IPS-NIHi11 (cell line): ENCODE measurements around the gene PSMD13.
"Not testable (repeated sequence)": the region's sequence is repeated elsewhere in the genome, so short reads cannot be mapped to it uniquely, and the experiment has no call there.

Experiments used
- DNase-seq: peaks from one replicate; pipeline ENCODE4 v3.0.0; 2012; ENCODE audit warnings: mixed read lengths, low spot score

Gene PSMD13

DNA sequence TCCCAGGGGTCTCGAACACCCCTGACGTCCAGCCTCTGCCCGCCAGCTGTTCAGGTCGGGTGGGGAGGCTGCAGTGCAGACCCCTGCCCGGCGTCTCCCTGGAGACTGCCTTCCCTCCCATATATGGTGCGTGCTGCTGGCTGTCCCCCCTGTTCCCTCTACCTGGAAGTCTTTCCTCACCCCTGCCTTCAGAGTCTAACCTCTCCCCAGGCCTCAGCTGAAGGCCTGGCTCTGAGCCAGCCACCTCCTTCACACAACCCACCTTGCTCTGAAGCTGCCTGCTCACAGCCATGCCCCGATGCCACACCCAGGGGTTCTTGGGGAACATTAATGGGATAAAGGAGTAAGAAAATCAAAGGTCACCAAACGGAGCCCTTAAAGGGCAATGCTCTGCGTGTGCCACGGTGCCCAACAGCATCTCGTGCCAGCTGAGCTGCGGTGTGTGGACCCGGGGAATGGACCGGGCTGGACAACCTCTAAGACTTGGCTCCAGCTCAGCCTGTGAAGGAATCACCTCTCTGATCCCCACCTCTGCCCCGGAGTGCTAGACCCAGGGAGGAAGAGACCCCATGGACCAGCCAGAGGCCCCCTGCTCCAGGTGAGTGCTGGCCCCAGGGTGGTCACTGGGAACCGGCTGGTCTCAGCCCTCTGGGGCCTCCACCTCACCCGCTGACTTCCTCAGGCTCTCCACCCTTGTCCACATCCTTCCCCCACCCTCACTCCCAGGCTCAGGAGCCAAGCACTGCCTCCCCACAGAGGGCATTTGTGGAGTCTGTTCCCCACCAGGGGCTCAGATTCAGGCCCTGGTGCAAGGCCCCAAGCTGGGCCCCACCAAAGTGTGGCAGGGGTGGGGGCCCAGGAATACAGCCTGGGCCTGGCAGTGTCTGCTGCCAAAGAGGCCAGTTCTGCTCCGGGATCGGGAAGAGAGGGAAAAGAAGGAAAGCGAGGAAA, 41.5 kb downstream of the PSMD13 start, which contains the start of gene NLRP6:
NLRP6 (plus strand) TSS at position 407 of the 951 bp plus-strand sequence; CDS start at position 570, 163 bp downstream.
- DNase-seq, result no peak

DNA sequence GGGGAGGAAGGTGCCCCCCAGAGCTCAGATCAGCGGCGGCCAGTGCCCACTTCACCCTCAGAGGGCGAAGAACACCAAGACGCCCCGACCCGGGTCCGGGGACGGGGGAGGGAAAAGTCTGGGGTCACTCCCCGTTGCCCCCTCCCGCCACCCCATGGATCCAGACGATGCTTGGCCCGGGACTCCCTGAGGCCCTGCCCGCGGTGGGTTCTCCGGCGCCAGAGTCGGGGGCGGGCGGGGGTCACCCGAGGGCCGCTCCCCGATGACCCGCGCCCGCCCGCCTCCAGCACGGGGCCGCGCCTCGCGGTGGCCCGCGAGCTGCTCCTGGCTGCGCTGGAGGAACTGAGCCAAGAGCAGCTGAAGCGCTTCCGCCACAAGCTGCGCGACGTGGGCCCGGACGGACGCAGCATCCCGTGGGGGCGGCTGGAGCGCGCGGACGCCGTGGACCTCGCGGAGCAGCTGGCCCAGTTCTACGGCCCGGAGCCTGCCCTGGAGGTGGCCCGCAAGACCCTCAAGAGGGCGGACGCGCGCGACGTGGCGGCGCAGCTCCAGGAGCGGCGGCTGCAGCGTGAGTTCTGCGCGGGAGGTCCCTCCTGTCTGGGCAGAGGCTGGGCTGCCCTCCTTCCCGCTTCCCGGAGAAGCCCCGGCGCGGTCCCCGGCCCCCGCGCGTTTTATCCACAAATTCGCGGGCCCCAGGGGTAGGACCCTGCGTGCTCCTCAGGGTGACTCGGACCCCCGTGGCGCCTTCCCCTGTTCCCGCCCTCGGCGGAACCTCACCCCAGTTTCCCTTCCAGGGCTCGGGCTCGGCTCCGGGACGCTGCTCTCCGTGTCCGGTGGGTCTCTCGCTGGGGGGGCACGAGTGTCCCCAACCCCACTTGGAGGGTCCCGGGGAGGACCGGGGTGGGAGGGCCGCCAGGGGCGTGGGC, 42.5 kb downstream of the PSMD13 start:
- DNase-seq, result no peak

DNA sequence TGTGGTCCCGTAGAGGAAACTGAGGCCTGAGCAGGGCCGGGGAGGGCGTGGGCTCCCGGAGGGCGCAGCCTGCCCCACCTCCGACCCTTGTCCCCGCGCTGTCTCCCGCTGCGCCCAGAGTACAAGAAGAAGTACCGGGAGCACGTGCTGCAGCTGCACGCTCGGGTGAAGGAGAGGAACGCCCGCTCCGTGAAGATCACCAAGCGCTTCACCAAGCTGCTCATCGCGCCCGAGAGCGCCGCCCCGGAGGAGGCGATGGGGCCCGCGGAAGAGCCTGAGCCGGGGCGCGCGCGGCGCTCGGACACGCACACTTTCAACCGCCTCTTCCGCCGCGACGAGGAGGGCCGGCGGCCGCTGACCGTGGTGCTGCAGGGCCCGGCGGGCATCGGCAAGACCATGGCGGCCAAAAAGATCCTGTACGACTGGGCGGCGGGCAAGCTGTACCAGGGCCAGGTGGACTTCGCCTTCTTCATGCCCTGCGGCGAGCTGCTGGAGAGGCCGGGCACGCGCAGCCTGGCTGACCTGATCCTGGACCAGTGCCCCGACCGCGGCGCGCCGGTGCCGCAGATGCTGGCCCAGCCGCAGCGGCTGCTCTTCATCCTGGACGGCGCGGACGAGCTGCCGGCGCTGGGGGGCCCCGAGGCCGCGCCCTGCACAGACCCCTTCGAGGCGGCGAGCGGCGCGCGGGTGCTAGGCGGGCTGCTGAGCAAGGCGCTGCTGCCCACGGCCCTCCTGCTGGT, 43.4 kb downstream of the PSMD13 start:
- DNase-seq, result peak; percentile 85

DNA sequence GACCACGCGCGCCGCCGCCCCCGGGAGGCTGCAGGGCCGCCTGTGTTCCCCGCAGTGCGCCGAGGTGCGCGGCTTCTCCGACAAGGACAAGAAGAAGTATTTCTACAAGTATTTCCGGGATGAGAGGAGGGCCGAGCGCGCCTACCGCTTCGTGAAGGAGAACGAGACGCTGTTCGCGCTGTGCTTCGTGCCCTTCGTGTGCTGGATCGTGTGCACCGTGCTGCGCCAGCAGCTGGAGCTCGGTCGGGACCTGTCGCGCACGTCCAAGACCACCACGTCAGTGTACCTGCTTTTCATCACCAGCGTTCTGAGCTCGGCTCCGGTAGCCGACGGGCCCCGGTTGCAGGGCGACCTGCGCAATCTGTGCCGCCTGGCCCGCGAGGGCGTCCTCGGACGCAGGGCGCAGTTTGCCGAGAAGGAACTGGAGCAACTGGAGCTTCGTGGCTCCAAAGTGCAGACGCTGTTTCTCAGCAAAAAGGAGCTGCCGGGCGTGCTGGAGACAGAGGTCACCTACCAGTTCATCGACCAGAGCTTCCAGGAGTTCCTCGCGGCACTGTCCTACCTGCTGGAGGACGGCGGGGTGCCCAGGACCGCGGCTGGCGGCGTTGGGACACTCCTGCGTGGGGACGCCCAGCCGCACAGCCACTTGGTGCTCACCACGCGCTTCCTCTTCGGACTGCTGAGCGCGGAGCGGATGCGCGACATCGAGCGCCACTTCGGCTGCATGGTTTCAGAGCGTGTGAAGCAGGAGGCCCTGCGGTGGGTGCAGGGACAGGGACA, 44.1 kb downstream of the PSMD13 start:
- no peak for DNase-seq

DNA sequence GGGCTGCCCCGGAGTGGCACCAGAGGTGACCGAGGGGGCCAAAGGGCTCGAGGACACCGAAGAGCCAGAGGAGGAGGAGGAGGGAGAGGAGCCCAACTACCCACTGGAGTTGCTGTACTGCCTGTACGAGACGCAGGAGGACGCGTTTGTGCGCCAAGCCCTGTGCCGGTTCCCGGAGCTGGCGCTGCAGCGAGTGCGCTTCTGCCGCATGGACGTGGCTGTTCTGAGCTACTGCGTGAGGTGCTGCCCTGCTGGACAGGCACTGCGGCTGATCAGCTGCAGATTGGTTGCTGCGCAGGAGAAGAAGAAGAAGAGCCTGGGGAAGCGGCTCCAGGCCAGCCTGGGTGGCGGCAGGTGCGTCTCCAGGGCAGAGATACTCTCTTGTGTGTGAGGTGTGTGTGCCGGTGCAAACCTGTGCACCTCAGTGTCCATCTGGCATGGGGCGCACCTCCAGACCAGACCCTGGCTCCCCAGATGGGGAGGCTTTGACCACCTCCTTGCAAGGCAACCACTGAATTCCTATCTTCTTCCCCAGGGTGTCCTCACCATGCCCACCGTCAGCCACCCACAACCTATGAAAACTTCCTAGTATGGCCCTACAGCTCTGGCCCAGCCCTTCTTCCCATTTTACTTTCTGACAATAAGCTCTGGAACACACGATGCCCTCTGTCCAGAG, 44.8 kb downstream of the PSMD13 start:
- DNase-seq, result no peak

DNA sequence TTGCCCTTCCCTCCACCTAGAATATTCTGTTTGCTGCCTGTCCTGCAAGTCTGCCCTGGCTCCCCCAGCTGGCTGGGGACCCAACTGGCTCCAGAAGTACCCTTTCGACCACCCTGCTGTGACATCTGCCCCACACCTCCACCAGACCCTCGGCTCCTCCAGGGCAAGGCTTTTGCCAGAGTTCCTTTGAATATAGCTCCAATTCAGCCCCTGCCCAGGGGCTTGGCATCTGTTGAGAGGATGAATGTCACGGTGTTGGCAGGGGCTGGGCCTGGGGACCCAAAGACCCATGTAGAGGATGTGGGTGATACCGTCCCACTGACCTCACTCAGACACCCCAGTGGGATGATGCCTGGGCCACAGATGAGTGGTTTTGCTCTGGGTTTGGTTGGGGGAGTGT, 45.4 kb downstream of the PSMD13 start:
- DNase-seq, result no peak

DNA sequence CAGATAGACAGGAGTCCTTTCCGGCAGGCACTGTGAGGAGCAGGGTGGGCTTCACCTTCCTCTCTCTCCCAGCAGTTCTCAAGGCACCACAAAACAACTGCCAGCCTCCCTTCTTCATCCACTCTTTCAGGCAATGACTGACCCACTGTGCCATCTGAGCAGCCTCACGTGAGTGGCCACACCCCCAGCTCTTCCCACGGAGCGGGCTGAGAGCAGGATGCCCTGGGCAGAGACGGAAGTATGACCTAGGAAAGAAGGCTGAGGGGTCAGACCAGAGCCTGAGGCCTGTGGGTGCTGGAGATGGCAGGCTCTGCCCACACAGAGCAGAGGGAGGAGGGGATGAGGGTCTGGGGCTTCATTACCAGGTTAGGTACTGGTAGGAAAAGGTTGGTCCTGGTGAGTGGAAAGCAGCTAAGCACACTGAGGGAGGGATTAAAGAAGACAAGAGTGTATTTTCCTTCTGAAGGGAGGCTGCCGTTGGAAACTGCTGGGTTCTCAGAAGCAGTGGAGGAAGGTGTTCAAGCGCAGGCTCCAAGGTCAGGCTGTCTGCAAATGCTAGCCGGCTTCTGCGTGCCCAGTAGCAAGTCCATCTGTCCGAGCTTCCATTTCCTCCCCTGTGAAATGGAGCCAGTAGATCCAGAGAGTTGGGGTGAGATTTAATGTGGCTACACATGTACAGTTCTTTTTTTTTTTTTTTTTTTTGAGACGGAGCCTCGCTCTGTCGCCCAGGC, 46.0 kb downstream of the PSMD13 start:
- no peak for DNase-seq

DNA sequence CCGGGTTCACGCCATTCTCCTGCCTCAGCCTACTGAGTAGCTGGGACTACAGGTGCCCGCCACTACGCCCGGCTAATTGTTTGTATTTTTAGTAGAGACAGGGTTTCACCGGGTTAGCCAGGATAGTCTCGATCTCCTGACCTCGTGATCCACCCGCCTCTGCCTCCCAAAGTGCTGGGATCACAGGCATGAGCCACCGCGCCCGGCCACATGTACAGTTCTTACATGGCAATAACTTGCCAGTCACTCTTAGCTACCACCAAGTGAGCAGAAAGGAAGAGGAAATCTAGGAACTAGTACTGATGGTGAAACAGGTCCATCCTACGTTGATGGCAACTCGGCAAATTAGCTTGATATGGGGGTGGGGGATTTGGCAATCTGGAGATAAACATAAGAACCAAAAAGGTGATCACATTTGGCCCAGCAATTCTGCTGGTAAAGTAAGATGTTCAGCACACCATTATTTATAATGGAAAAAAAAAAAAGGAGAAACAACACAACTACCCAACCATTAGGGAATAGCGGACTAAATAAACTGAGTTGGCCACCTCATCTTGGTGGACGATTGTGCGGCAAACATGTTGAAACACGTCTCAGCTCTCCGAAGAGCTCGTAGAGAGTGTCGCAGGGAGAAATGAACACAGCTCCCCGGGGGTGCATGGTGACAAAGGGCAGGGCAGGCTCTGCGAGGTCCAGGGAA, 46.8 kb downstream of the PSMD13 start:
- no peak for DNase-seq

DNA sequence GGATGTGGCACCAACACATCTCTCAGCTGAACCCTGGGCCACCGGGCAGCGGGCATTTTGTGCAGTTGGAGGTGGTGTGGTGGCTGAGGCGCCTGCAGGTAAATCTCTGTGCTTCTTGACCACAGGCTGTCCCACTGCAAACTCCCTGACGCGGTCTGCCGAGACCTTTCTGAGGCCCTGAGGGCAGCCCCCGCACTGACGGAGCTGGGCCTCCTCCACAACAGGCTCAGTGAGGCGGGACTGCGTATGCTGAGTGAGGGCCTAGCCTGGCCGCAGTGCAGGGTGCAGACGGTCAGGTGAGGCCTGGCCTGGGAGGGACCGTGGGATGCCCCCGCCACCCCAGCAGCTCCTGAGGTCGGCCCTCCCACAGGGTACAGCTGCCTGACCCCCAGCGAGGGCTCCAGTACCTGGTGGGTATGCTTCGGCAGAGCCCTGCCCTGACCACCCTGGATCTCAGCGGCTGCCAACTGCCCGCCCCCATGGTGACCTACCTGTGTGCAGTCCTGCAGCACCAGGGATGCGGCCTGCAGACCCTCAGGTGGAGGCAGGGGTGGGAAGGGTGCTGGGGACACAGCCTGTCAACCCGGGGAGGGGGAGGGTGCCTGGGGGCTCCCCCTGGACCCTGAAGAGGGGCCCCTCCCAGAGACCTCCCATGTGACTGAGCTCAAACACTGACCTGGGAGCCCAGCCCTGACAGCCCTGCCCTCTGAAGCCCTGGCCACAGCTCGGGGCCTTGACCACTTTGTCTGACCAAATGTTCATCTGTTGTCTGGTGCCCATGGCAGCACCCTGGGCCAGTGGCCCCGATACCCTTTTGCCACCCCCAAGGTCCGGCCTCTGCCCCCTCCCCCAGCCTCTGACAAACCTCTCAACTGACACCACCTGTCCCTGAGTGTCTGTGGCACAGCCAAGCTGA, 47.6 kb downstream of the PSMD13 start:
- no peak for DNase-seq

DNA sequence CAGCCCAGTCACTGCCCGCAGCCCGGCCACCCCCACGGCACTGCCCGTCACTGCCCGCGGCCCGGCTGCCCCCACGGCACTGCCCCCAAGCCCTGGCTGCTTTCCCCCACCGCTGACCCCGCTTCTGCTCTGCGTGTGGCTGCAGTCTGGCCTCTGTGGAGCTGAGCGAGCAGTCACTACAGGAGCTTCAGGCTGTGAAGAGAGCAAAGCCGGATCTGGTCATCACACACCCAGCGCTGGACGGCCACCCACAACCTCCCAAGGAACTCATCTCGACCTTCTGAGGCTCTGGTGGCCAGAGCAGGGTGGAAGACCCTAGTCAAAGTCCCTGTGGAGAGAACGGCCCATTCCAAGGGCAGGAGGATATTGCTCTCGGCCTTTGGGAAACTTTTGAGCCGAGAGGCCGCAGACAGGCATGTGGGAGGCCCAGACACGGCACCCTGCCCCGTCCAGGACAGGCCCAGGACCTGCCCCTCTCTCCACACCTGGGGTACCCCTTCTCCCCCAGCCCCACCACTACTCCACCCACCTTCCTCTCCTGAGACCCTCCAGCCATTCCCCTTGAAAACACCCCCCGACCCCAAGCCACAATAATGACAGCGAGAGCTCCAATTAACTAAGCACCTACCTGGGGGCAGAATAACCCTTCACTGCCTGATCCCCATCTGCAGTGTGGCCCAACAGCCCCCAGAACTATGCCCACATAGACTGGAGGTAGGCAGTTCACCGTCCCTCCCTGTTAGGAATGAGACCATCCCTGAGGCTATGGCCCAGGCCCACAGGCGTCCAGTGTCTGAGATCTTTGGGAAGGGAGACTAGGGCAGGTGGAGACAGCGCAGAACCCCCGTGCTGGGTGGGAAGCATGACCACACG, 48.5 kb downstream of the PSMD13 start:
- no peak for DNase-seq

DNA sequence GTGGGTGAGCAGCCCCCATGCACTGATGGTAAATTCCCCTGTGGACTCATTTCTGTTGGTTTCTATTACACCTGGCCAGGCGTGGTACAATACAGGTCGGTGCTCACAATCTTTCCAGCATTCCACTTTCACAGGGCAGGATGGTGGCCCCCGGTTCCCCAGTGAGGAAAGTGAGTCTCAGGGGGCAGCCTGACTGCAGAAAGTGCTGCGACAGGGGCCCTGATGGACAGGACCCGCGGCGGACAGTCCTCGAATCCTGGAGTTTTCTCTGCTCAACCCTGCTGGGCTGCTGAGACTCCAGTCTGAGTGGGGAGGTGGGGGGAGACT, 49.1 kb downstream of the PSMD13 start:
- DNase-seq, result no peak

DNA sequence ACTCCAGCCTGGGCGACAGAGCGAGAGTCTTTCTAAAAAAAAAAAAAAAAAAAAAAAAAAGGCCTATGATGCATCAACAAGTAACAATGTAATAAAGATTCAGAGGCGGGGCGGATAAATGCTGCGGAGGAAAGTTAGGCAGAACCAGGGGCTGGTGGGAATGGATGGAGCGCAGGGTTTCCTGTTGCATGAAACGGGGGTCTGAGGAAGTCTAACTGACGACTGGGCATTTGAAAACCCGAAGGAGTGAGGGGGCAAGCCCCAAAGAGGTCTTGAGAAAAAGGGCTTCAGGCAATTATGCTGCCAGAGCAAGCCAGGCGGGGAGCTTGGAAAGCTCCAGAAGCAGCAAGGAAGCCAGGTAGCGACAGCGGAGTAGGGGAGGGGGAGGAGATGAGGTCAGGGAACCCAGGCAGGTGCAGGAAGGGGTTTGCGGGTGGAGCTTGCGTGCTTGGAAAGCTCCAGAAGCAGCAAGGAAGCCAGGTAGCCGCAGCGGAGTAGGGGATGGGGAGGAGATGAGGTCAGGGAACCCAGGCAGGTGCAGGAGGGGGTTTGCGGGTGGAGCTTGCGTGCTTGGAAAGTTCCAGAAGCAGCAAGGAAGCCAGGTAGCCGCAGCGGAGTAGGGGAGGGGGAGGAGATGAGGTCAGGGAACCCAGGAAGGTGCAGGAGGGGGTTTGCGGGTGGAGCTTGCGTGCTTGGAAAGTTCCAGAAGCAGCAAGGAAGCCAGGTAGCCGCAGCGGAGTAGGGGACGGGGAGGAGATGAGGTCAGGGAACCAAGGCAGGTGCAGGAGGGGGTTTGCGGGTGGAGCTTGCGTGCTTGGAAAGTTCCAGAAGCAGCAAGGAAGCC, 50.4 kb downstream of the PSMD13 start:
- not testable (repeated sequence) for DNase-seq

DNA sequence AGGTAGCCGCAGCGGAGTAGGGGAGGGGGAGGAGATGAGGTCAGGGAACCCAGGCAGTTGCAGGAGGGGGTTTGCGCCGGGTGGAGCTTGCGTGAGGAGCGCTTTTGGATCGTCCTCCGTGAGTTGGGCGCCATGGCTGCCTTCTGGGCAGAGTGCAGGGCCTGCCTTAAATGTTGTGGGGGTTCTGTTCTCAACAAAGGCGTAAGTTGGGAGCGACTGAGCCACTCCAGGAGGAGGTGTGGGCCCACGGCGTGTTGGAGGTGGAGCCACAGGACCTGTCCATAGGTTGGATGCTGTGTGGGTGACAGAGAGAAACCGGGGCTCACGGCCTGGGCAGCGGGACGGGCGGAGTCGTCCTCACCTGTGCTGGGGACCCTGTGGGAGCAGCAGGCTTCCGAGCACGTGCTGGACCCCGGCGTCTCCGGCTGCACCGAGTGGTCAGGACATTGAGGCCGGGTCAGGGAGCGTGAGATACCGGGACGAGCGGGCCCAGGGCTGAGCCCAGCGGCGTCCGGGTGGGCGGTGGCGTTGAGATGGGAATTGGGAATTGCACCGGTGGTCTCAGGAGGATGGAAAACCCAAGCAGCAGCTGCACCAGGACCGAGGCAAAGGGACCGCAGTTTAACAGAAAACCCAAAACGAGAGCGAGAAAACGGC, 51.2 kb downstream of the PSMD13 start:
- no peak for DNase-seq

DNA sequence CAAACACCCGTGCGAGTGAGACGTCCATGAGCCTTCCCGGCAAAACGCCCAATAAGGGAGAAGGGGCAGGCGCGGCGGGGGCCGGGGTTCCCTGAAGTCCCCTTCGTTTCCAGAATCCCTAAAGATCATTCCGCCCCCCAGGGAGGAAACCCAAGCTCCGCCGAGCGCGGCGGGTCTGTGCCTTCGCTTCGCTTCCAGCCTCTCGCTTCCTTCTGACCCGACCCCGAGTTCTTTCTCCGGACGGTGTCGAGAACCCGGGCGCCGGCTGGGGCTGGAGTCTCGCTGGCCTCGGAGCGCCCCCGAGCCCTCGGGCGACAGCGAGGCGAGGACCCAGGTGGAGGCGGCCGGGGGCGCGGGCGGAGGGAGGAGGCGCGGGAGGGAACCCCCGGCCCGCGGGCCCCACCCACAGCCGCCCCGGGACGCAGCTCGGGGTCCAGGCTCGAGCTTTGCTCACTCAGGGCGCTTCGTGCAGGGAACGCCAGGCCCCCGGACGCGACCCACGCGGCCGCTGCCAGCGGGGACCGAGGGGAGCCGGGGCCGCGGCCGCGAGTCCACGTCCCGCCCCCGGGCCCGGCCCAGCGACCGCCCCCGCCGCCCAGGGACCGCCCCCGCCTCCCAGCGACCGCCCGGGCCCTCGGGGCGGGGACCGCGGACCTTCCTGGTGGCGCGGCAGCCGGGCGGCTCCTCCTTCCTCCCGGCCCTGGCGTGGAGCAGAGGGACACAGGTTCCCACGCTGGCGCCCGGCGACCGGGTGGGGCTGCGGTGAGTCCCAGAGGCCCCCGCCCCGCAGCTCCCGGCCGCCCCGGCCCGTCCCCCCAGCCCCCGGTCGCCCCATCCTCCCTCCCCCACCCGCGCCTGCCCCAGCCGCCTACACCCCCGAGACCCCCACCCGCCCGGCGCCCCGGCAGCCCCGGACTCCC, 52.0 kb downstream of the PSMD13 start, which contains the start of gene PGGHG:
PGGHG (plus strand) TSS at position 649 of the 920 bp plus-strand sequence. CDS start 691 bp downstream, outside the sequence.
- DNase-seq, result peak; percentile 95

DNA sequence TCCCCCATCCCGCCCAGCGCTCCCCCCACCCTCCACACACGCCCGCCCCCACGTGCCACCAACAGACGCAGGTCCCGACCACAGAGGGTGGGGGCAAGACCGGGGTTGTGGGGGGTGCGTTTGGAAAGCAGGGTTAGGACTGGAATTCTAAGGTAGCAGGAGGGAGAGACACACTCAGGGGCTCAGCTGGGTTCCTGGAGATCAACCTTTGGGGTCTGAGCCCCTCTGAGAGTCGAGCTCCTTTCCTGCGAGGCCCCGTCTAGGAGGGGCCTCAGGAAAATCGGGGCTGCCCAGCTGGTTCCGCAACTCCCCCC, 52.6 kb downstream of the PSMD13 start:
- no peak for DNase-seq
